SKM-1 treated with dmso at 0.1 percent for 144 hours (cell line): ENCODE measurements around the gene ARMC3.
"Not testable (repeated sequence)": the region's sequence is repeated elsewhere in the genome, so short reads cannot be mapped to it uniquely, and the experiment has no call there.

Source experiments
- DNase-seq: peaks from one replicate; lab custom pipeline; 2025; ENCODE audit not compliant: unreplicated experiment; lab: John Stamatoyannopoulos, UW

ARMC3 gene

GRCh38 chr10:23070092-23070912 is 142.4 kb downstream of the ARMC3 start:
- not testable (repeated sequence) for DNase-seq

GRCh38 chr10:23070913-23071218 is 143.0 kb downstream of the ARMC3 start:
- DNase-seq = no peak

GRCh38 chr10:23072593-23072992 is 144.7 kb downstream of the ARMC3 start:
- DNase-seq = not testable (repeated sequence)

- DNase-seq = no peak
Observed at GRCh38 chr10:23073527-23073926, 145.7 kb downstream of the ARMC3 start.

GRCh38 chr10:23075672-23076071 is 147.8 kb downstream of the ARMC3 start:
- DNase-seq = no peak

- DNase-seq = no peak
Observed at GRCh38 chr10:23078114-23078513, 150.3 kb downstream of the ARMC3 start.

GRCh38 chr10:23079700-23080099 is 151.8 kb downstream of the ARMC3 start:
- no peak for DNase-seq

- no peak for DNase-seq
Observed at GRCh38 chr10:23080262-23080661, 152.4 kb downstream of the ARMC3 start.

- DNase-seq = no peak
Observed at GRCh38 chr10:23081221-23081750, 153.4 kb downstream of the ARMC3 start.

- no peak for DNase-seq
Observed at GRCh38 chr10:23081891-23082290, 154.0 kb downstream of the ARMC3 start.
